Upper lobe of left lung (tissue), 4 donors: ENCODE data around the gene ARPC2.

Experiments used
- CTCF ChIP-seq, 6 experiments: fragments of 450-650 bp in 4 of 6; fragments of 200-600 bp in 2 of 6; sonication (generic) in 2 of 6; IDR thresholded peaks; one replicate each; pipeline ENCODE4 v1.5.1; 2016 to 2019; ENCODE audit warnings: antibody characterized with exemption in 6 of 6
- POLR2A ChIP-seq, 4 donors: fragments of 450-650 bp; IDR thresholded peaks; one replicate each; pipeline ENCODE4 v1.5.1; 2016 to 2017; ENCODE audit warnings: antibody characterized with exemption in 4 of 4, mild to moderate bottlenecking in 2 of 4
- POLR2AphosphoS5 ChIP-seq, 2 donors: sonication (generic); formaldehyde crosslinking; IDR thresholded peaks; one replicate each; pipeline ENCODE4 v1.5.1; 2017; ENCODE audit warnings: antibody characterized with exemption in 2 of 2

GRCh38 chr2:218290316-218291261 is 73.6 kb downstream of the ARPC2 start:
- TF ChIP-seq CTCF (IDR thresholded peaks at IDR 0.05) (no peak), POLR2AphosphoS5 (IDR thresholded peaks at IDR 0.05) (no peak), POLR2A (IDR thresholded peaks at IDR 0.05) (peak in 1 of 4 donors; percentile 8)
